Fibroblast of skin of abdomen (primary cell): ENCODE measurements around the gene RABAC1.

Experiments used
- DNase-seq: peaks from one replicate; pipeline ENCODE4 v3.0.0-alpha.2; 2013

RABAC1 gene

GRCh38 chr19:41988947-41989346 lies 29.8 kb upstream of the RABAC1 start:
- no peak for DNase-seq

- DNase-seq, result no peak
Observed at GRCh38 chr19:41987141-41987860, 28.2 kb upstream of the RABAC1 start.

- no peak for DNase-seq
Observed at GRCh38 chr19:41984961-41985360, 25.8 kb upstream of the RABAC1 start.

GRCh38 chr19:41981724-41982123 lies 22.6 kb upstream of the RABAC1 start:
- no peak for DNase-seq

GRCh38 chr19:41978470-41978869 lies 19.3 kb upstream of the RABAC1 start:
- no peak for DNase-seq

GRCh38 chr19:41977916-41978315 lies 18.8 kb upstream of the RABAC1 start:
- no peak for DNase-seq

GRCh38 chr19:41974652-41975051 lies 15.5 kb upstream of the RABAC1 start:
- no peak for DNase-seq

GRCh38 chr19:41971363-41971762 lies 12.2 kb upstream of the RABAC1 start:
- no peak for DNase-seq

- no peak for DNase-seq
Observed at GRCh38 chr19:41969772-41970458, 10.8 kb upstream of the RABAC1 start.

- DNase-seq, result no peak
Observed at GRCh38 chr19:41968751-41969595, 9.9 kb upstream of the RABAC1 start.

- no peak for DNase-seq
Observed at GRCh38 chr19:41967054-41967783, 8.1 kb upstream of the RABAC1 start.

GRCh38 chr19:41965106-41965505 lies 6.0 kb upstream of the RABAC1 start:
- no peak for DNase-seq

GRCh38 chr19:41960973-41961372 lies 1.9 kb upstream of the RABAC1 start:
- DNase-seq, result no peak

GRCh38 chr19:41958367-41959055 lies 610 bp downstream of the RABAC1 start:
- DNase-seq, result peak; percentile 73

GRCh38 chr19:41957838-41958366 lies 1.2 kb downstream of the RABAC1 start:
- DNase-seq, result peak; percentile 79

GRCh38 chr19:41957161-41957837 lies 1.8 kb downstream of the RABAC1 start:
- no peak for DNase-seq

GRCh38 chr19:41956621-41957020 lies 2.5 kb downstream of the RABAC1 start:
- DNase-seq, result no peak

- no peak for DNase-seq
Observed at GRCh38 chr19:41955521-41955920, 3.6 kb downstream of the RABAC1 start.

GRCh38 chr19:41951686-41952172 lies 7.4 kb downstream of the RABAC1 start:
- peak; percentile 66 for DNase-seq

- DNase-seq, result no peak
Observed at GRCh38 chr19:41947091-41947490, 12.0 kb downstream of the RABAC1 start.
